Omental fat pad (tissue), 4 donors: ENCODE results near the gene CASZ1. TPM values are rescaled to one million over a fixed set of nuclear protein-coding genes. Genes with fewer than 3 reads are reported as not detected.

Experiments used
- ATAC-seq: fragments of 150-250 bp; one replicate; pipeline ENCODE4 v1.9.1; 2016; ENCODE audit warnings: mild to moderate bottlenecking, moderate library complexity; ENCODE audit not compliant: low FRiP score
- DNase-seq: peaks from one replicate; pipeline ENCODE4 v3.0.0-alpha.2; 2019; ENCODE audit warnings: low spot score
- total RNA-seq, 4 donors: library from RNA; depleted of rRNA; stranded (reverse); fragments of >200 nt; gene quantifications; one replicate each; pipeline ENCODE4 v1.1.0, GENCODE V29; 2016
- TF ChIP-seq, protein P1 (sequence below), 3 donors: fragments of 450-650 bp; IDR thresholded peaks; one replicate each; pipeline ENCODE4 v1.5.1; 2016 to 2017; ENCODE audit warnings: antibody characterized with exemption in 3 of 3, mild to moderate bottlenecking in 3 of 3, moderate library complexity in 2 of 3

Gene CASZ1
- total RNA-seq, 4 donors from 2014 or later: 2.5 to 7.9 (median 6.0) TPM

DNA sequence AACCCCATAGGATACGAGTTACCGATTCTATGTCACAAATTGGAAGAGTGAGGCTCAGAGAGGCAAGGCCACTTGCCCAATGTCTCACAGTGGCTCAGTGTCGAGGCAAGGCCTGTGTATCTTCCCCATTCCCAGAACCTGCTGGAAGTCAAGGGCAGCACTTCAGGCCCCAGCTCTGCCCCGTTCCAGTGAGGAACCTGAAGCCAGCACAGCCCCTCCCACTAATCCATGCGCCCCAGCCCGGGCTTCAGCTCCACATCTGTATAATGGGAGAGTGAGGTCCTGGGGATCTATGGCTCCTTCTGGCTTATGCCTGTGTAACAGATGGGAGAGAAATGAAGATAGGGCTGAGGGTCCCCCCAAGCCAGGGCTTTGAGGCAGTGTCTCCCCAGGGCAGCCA, 56.3 kb downstream of the CASZ1 start:
- no peak for DNase-seq
- TF ChIP-seq, protein P1, sequence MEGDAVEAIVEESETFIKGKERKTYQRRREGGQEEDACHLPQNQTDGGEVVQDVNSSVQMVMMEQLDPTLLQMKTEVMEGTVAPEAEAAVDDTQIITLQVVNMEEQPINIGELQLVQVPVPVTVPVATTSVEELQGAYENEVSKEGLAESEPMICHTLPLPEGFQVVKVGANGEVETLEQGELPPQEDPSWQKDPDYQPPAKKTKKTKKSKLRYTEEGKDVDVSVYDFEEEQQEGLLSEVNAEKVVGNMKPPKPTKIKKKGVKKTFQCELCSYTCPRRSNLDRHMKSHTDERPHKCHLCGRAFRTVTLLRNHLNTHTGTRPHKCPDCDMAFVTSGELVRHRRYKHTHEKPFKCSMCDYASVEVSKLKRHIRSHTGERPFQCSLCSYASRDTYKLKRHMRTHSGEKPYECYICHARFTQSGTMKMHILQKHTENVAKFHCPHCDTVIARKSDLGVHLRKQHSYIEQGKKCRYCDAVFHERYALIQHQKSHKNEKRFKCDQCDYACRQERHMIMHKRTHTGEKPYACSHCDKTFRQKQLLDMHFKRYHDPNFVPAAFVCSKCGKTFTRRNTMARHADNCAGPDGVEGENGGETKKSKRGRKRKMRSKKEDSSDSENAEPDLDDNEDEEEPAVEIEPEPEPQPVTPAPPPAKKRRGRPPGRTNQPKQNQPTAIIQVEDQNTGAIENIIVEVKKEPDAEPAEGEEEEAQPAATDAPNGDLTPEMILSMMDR (IDR thresholded peaks at IDR 0.05): no peak
- no peak for ATAC-seq

DNA sequence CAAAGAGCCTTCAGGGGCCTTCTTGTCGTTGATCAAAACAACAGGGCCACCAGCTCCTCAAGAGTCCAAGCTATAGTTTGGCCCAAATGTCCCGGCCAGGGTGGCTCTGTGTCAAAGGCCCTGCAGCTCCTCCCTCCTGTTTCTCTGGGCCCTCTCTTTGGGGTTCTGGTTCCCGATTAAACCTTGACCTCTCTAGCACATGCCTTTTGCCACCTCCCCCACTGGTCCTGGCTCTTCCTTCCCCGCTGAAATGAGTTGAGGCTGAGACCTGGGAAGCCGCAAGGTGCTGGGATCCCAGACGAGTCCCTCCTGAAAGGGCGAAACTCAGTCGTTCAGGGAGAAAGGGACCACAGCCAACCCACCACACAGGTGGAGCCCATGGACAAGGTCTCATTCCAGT, 56.9 kb downstream of the CASZ1 start:
- DNase-seq (no peak), ATAC-seq (no peak)
- TF ChIP-seq, protein P1 (IDR thresholded peaks at IDR 0.05): no peak

DNA sequence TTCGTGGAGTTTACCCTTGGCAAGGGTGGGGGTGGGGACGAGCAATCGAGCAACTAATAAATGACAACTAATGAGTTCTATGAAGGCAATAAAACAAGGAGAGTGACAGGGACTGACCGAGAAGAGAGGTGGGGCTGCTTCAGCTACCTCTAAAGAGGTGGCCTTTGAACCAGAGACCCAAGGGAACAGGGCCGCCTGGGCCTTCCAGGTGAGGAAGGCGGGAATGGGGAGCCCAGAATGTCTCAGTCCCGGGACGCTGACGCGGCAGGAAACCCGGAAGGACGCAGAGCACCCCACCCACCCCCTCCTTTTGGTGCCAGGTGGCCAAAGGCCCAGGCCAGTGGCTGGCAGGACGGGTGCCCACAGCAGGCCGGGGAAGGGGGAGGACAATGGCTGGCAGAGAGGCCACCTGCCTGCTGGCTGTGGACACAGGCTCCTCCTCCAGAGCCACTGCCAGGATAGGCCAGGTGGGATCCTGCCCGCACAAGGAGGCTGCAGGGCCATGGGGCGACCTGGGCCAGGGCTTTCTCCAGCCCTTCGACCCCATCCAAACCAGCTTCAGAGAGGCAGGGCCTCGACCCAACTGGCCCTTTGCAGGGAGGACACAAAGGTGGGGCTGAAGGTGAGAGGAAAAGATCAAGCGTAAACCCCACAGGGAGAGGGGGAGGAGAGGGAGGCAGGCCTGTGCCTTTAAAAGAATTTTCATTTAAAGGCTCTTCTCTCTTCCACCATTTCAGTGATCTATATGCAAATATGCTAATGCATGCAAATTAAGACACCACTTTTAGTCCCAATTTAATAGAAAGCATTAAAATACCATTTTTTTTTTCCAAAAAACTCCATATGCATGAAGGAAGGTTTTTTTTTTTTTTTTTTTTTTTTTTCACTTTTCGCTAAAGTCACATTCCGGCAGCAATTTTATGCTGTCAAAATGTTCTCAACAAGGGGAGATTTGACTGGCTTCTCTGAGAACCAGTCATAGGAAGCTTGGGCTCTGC, 58.1 kb downstream of the CASZ1 start:
- TF ChIP-seq, protein P1 (IDR thresholded peaks at IDR 0.05): no peak
- no peak for ATAC-seq

DNA sequence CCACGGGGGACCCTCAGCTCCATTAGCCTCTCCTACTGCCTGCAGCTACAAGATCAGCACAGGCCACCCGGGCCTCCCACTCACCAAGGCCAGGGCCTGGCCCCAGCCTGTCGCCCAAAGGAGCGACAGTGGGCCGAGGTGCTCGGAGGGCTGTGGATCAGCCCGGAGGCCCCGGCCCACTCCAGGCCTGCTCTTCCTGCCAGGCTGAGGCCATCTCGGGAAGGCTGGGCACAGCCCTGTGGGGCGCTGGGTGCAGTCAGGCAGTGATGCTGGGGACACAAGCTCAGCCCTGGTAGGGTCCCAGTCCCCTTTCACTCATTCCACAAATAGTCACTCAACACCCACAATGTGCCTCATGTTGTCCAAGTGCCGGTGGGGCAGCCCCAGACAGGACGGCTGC, 58.8 kb downstream of the CASZ1 start:
- DNase-seq (no peak), ATAC-seq (no peak)
- TF ChIP-seq, protein P1 (IDR thresholded peaks at IDR 0.05): no peak

More for the DNA sequence above, 58.1 kb downstream of the CASZ1 start:
- DNase-seq: no peak

DNA sequence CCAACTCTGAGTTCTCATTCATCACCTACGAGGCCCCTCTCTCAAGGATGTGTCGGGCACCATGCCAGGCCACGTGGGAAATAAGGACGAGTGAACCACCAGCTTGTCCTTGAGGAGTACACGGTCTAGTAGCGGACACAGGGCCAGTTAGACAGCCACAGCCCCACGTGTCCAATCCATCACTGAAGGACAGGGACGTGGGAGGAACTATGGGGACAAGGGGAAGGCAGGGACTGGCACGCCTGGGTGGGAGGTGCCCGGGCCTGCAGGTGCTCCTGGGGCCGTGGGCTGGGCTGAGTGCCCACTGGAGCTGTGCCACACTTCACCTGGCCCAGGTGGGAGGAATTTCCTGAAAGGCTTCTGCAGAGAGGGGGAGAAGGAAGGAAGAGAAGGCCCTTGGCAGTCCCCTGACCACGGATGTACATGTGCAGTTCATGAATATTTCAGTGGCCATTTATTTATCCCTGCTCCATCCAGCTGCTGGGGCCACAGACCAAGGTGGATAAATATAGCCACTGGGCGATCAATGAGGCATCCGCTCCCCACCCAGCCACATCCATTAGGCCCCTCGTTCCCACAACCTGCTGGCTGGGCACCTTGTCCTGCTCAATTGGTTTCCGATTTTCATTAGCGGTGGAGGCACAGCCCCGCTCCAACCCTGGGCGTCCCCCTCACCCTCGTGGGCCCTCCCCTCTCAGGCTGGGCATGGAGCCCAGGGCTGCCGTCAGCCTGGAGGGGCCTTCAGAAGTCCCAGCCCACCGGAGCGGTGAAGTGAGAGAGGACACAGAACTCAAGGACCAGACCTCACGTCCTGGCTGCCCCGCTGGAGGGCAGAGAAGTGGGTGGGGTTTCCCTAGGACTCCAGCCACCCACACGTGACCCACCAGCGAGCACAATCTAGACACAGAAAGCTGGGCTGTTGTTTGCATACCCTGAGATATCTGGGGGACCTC, 59.5 kb downstream of the CASZ1 start:
- no peak for ATAC-seq

DNA sequence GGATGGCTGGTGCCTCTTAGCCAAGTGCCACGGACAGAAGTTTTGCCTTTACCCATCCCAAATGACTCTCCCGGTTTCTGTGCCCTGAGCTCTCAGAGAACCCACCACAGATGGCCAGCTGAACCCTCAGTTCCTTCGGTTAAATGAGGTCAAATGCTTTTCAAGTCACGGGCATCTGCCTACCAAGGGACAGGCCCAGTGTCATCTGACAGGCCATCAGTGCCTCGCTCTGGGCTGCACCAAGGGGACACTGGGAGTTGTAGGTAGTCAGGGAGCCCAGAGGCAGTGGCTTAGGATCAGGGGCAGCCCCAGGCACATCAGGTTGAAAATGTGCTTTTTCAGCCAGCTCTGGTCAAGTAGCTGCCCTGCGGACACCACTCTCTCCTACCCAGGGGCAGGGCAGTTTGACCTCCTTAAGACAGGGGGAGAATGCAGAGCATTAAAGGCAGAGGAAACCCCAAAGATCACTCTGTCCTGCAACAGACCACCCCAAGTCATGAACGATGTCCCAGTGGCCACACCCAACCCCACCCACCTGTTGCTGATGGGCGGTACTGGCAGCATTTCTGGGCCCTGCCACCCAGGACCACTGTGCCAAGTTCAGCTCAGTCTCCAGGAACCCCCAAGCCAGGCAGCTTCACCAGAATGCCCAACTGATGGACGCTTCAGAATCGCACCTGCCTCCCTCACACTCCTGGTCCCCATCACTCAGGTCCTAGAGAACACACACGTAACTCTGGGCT, 60.7 kb downstream of the CASZ1 start:
- TF ChIP-seq, protein P1 (IDR thresholded peaks at IDR 0.05): no peak
- ATAC-seq (no peak), DNase-seq (no peak)

More for the DNA sequence above, 59.5 kb downstream of the CASZ1 start:
- no peak for DNase-seq
- TF ChIP-seq, protein P1 (IDR thresholded peaks at IDR 0.05): no peak
